PC-9 (cell line): ENCODE results near the gene LRRC23.

ENCODE experiments used
- CTCF ChIP-seq: fragments of 200-600 bp; sonication (generic); conservative IDR thresholded peaks from 2 replicates; pipeline ENCODE4 v1.6.1; 2017; ENCODE audit warnings: mixed run types, antibody characterized with exemption, mild to moderate bottlenecking, moderate library complexity
- EZH2 ChIP-seq: fragments of 200-600 bp; sonication (generic); IDR thresholded peaks from 2 replicates; pipeline ENCODE4 v1.8.0; 2017; ENCODE audit warnings: antibody characterized with exemption, low read depth

GRCh38 chr12:6921539-6921938 is 16.9 kb downstream of the LRRC23 start:
- TF ChIP-seq CTCF, result no peak
- TF ChIP-seq EZH2, result no peak
